Lower lobe of right lung (tissue), 2 donors: ENCODE data around the gene SLC29A3. TPM values are rescaled to one million over a fixed set of nuclear protein-coding genes. Genes with fewer than 3 reads are reported as not detected.

Experiments used
- ATAC-seq, 2 donors: fragments of 200-7000 bp; cut with Tn5 transposase; one replicate each; pipeline ENCODE4 v1.9.1; 2020 to 2022; ENCODE audit warnings: mild to moderate bottlenecking in 2 of 2, moderate library complexity in 2 of 2
- DNase-seq: peaks from one replicate; pipeline ENCODE4 v3.0.0-alpha.2; 2020
- H3K27ac ChIP-seq: fragments of 200-600 bp; one replicate; pipeline ENCODE4 v1.8.0; 2022
- H3K27me3 ChIP-seq: fragments of 200-600 bp; one replicate; pipeline ENCODE4 v1.8.0; 2022; ENCODE audit warnings: low read depth
- H3K36me3 ChIP-seq: fragments of 200-600 bp; one replicate; pipeline ENCODE4 v1.8.0; 2022; ENCODE audit warnings: mild to moderate bottlenecking
- H3K4me1 ChIP-seq: fragments of 200-600 bp; one replicate; pipeline ENCODE4 v1.8.0; 2022
- H3K4me3 ChIP-seq: fragments of 200-600 bp; one replicate; pipeline ENCODE4 v1.8.0; 2022; ENCODE audit warnings: mild to moderate bottlenecking
- H3K9me3 ChIP-seq: fragments of 200-600 bp; one replicate; pipeline ENCODE4 v1.8.0; 2022
- CTCF ChIP-seq: fragments of 200-600 bp; IDR thresholded peaks from one replicate; pipeline ENCODE4 v1.8.0; 2022; ENCODE audit warnings: antibody characterized with exemption, mild to moderate bottlenecking
- intact Hi-C: fragments of 100-400 bp; cut with DNase I; formaldehyde crosslinking; loops from one replicate; pipeline ENCODE4 v1.11.0; 2022
- total RNA-seq: library from RNA; stranded (reverse); fragmentation: NEBNext Ultra II Directional; extraction: Animal tissue kit (Norgen Biotek cat#: 25700); gene quantifications from one replicate; pipeline ENCODE4 v1.2.1, GENCODE V29; 2021
- donor health status: DM: no; HTN: yes; CAD: no; lungs with severe emphysema.

SLC29A3 gene
- total RNA-seq, 1 donor from 2014 or later = 13.2 TPM

- Histone ChIP-seq H3K4me1 (peaks cover 29% of the 10 kb centered on the region), H3K27me3 (no peaks in the 10 kb centered on the region), H3K4me3 (no peak overlapping the region), H3K27ac (no peak overlapping the region), H3K9me3 (no peaks in the 10 kb centered on the region), H3K36me3 (no peaks in the 10 kb centered on the region)
- DNase-seq (no peak), ATAC-seq (no peak)
- intact Hi-C loops = no loop called here
- TF ChIP-seq CTCF = no peak
These were observed 49.1 kb downstream of the SLC29A3 start for GRCh38 chr10:71368176-71368575.

DNA sequence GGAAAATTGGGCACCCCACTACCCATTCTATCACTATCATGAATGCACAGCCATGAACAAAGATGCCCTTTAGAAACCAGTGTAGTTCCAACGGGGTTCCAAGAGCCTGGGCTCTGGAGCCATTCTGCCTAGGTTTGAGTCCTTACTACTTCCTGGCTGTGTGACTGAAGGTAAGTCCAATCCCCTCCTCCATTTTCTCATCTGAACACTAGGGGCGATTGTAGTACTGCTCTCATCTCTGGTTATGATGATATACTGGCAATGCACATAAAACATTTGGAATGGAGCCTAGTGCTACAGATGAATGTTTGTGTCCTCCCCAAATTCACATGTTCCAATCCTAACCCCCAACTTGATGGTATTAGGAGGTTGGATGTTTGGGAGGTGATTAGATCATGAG, 49.6 kb downstream of the SLC29A3 start:
- no peak for ATAC-seq
- H3K4me3 ChIP-seq = no peak overlapping the region
- H3K27me3 ChIP-seq = no peaks in the 10 kb centered on the region
- DNase-seq = no peak
- intact Hi-C loops = no loop called here
- H3K36me3 ChIP-seq = no peaks in the 10 kb centered on the region
- H3K9me3 ChIP-seq = no peaks in the 10 kb centered on the region
- H3K27ac ChIP-seq = no peak overlapping the region
- H3K4me1 ChIP-seq = peaks cover 32% of the 10 kb centered on the region
- no peak for TF ChIP-seq CTCF

GRCh38 chr10:71369602-71370001, 50.5 kb downstream of the SLC29A3 start:
- no peak for DNase-seq
- ATAC-seq = no peak
- Histone ChIP-seq H3K4me1 (peaks cover 36% of the 10 kb centered on the region), H3K27ac (no peak overlapping the region), H3K9me3 (no peaks in the 10 kb centered on the region), H3K27me3 (no peaks in the 10 kb centered on the region), H3K36me3 (no peaks in the 10 kb centered on the region), H3K4me3 (no peak overlapping the region)
- intact Hi-C loops = no loop called here
- no peak for TF ChIP-seq CTCF

DNA sequence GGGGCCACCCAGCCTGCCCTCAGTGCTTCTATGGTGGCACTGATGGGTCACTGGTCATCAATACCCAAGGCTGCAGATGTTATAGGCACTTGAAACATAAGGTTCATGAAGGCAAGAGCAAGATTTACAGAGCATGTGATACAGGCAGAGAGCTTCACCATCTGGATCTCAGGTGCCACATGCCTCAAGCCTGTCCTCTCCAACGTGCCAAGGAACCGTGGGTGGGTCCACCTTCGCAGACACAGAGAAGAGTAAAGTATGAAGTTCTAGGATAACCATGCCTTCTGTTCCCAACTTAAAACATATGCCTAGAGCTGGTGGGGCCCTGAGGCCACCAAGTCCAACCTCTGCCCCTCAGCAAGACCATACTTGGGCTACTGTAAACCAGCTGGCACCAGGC, 51.0 kb downstream of the SLC29A3 start:
- Histone ChIP-seq H3K27ac (no peak overlapping the region), H3K27me3 (no peaks in the 10 kb centered on the region), H3K4me3 (no peak overlapping the region), H3K9me3 (no peaks in the 10 kb centered on the region), H3K4me1 (peaks cover 36% of the 10 kb centered on the region), H3K36me3 (no peaks in the 10 kb centered on the region)
- no peak for DNase-seq
- TF ChIP-seq CTCF = no peak
- intact Hi-C loops = no loop called here
- ATAC-seq = no peak

DNA sequence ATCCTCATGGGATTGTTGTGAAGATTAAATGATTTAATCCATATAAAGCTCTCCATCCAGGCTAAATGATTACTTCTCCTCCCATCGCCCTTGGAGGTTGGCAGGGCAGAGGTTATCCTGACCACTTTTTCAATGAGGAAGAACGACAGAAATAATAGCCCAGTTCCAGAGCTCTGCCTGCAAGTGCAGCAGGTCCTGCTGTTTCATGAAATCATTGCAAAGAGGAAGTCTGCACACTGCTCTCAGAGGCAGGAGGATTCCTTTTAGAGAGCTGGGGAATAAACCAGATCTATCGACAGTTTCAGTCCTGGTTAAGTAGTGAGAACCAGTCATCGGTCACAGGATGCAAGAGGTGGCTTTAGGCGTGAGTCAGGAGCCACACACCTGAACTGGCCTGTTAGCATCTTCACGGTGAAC, 52.7 kb downstream of the SLC29A3 start:
- H3K36me3 ChIP-seq = no peaks in the 10 kb centered on the region
- no peak overlapping the region for H3K4me3 ChIP-seq
- intact Hi-C loops = no loop called here
- TF ChIP-seq CTCF = no peak
- H3K9me3 ChIP-seq = no peaks in the 10 kb centered on the region
- ATAC-seq (peak; percentile 55 to 56), DNase-seq (no peak)
- peaks cover 41% of the 10 kb centered on the region for H3K4me1 ChIP-seq
- H3K27ac ChIP-seq = peak overlapping the region; percentile 56
- no peaks in the 10 kb centered on the region for H3K27me3 ChIP-seq
